ENCODE measurements around the gene LXN.

GRCh38 chr3:158680861-158681260 lies 8.4 kb upstream of the LXN start:
- TF ChIP-seq CTCF (conservative IDR thresholded peaks at IDR 0.05; ENCODE audit: low read depth, low read length) (no peak), POLR2A (IDR thresholded peaks at IDR 0.05; ENCODE audit: low read depth, low read length) (no peak), RAD21 (IDR thresholded peaks at IDR 0.05; ENCODE audit: low read length) (no peak), RCOR1 (IDR thresholded peaks at IDR 0.05; ENCODE audit: insufficient replicate concordance, low read length) (no peak), MAFK (IDR thresholded peaks at IDR 0.05; ENCODE audit: low read depth, low read length) (no peak), BHLHE40 (IDR thresholded peaks at IDR 0.05; ENCODE audit: low read depth, low read length) (no peak), MXI1 (IDR thresholded peaks at IDR 0.05; ENCODE audit: borderline replicate concordance, low read depth, low read length) (no peak), CEBPB (IDR thresholded peaks at IDR 0.05; ENCODE audit: low read depth, low read length) (no peak), USF2 (IDR thresholded peaks at IDR 0.05; ENCODE audit: low read depth, low read length) (no peak), SMC3 (IDR thresholded peaks at IDR 0.05; ENCODE audit: low read depth, low read length) (no peak), NFE2L2 (IDR thresholded peaks at IDR 0.05; ENCODE audit: low read depth, low read length) (no peak), MAZ (IDR thresholded peaks at IDR 0.05; ENCODE audit: borderline replicate concordance, low read depth, low read length) (no peak)

Data from IMR-90 (cell line).